OCI-LY1 (cell line): ENCODE results near the gene ABCC4.
"Not testable (repeated sequence)": the region's sequence is repeated elsewhere in the genome, so short reads cannot be mapped to it uniquely, and the experiment has no call there.

ENCODE experiments used
- CTCF ChIP-seq: fragments of 200-600 bp; sonication (generic), shearing (Covaris generic); IDR thresholded peaks from 2 replicates; pipeline ENCODE4 v1.5.1; 2017; ENCODE audit warnings: mild to moderate bottlenecking, antibody characterized with exemption, low read length, moderate library complexity, mixed read lengths
- EZH2 ChIP-seq: fragments of 200-600 bp; sonication (generic), shearing (Covaris generic); IDR thresholded peaks from 2 replicates; pipeline ENCODE4 v1.8.0; 2017; ENCODE audit warnings: borderline replicate concordance, mixed run types, mild to moderate bottlenecking, antibody characterized with exemption, low read length, moderate library complexity, mixed read lengths

- TF ChIP-seq EZH2, CTCF: not testable (repeated sequence)
Observed at GRCh38 chr13:95167003-95167402, 134.2 kb downstream of the ABCC4 start.
